Mesodermal cell (in vitro differentiated cells): ENCODE data around the gene OSBPL10.
"Not testable (repeated sequence)": the region's sequence is repeated elsewhere in the genome, so short reads cannot be mapped to it uniquely, and the experiment has no call there.

Experiments used
- H3K27ac ChIP-seq: 2 replicates; pipeline ENCODE4 v1.7.0; 2013; ENCODE audit warnings: mild to moderate bottlenecking, low read depth, low read length, moderate library complexity; ENCODE audit not compliant: severe bottlenecking
- H3K36me3 ChIP-seq: 2 replicates; pipeline ENCODE4 v1.7.1; 2013; ENCODE audit warnings: mild to moderate bottlenecking, low read length, moderate library complexity; ENCODE audit not compliant: control insufficient read depth, insufficient read depth
- H3K4me1 ChIP-seq: one replicate; pipeline ENCODE4 v1.7.1; 2013; ENCODE audit warnings: mild to moderate bottlenecking, low read length; ENCODE audit not compliant: insufficient read depth, control insufficient read depth, poor library complexity, severe bottlenecking
- H3K4me3 ChIP-seq: 2 replicates; pipeline ENCODE4 v1.7.0; 2013; ENCODE audit warnings: low read length, control low read depth, mild to moderate bottlenecking; ENCODE audit not compliant: insufficient read depth, poor library complexity, severe bottlenecking; ENCODE audit errors: extremely low read depth
- H3K9me3 ChIP-seq: 2 replicates; pipeline ENCODE4 v1.7.1; 2013; ENCODE audit warnings: mild to moderate bottlenecking, low read length, moderate library complexity; ENCODE audit not compliant: control insufficient read depth
- WGBS, 2 experiments: methylation state at CpG; one replicate each; pipeline ENCODE4 v1.1.5; 2013; ENCODE audit warnings: missing lambda C conversion rate in 2 of 2; ENCODE audit not compliant: insufficient coverage in 2 of 2; 5-methylcytosine and 5-hydroxymethylcytosine counted together

The OSBPL10 gene

DNA sequence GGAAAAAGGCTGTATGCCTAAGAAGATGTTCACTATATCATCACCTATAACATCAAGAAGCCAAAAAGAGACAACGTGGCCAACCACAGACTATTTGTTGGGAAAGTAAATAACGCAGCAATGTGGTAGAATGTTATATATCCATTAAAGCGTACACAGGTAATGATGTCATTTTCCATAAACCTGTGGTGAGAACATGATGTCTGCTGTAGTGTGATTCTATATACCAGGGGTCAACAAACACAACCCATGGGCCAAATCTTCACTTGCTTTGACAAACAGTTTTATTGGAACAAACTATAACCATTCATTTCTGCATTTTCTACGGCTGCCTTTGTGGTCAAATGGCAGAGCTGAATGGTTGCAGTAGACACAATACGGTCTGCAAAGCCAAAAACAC lies 287.7 kb downstream of the OSBPL10 start:
- peaks cover 12% of the 10 kb centered on the region for H3K9me3 ChIP-seq
- H3K36me3 ChIP-seq = peaks cover 7% of the 10 kb centered on the region
- WGBS, 2 experiments = 96% methylated on average over 4 of the region's 5 CpGs; no CpG with 5 or more reads in 1 of the 2 experiments
- no peak overlapping the region for H3K4me3 ChIP-seq
- no peaks in the 10 kb centered on the region for H3K4me1 ChIP-seq
- H3K27ac ChIP-seq = no peak overlapping the region

DNA sequence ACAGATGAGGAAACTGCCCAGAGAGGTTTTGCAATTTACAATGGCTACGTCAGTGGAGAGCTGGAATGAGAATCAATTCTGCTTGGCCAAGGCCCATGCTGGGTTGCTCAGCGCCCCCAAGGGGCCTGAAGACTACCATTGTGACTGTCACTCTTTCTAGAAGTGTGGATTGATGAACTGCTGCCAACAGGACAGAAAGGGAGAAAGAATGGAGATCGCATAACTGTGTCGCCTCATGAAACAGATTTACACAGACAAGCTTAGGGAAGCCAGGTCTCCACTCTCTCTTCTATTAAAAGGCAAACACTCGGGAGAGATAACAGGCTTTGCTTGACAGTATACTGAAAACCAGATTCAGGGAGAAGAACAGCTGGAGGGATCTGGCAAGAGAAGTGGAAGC lies 288.3 kb downstream of the OSBPL10 start:
- peaks cover 7% of the 10 kb centered on the region for H3K36me3 ChIP-seq

DNA sequence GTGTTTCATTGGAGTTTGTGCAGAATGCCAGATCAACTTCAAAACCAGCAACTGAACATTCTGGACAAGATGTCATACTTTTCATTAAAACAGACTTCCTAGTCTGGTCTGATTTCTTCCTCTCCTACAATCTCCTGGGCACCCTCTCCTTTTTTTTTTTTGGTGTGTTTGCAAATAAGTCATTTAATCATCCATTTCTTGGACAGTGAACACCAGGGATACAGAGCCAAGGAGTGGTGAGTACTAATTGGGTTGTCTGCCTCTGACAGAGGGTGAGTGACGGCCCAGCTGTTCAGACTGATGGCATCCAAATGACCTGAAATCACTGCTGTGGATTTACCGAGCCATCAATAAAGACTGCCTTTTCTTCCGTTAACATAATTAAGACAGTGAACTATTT lies 290.3 kb downstream of the OSBPL10 start:
- Histone ChIP-seq H3K4me1 (no peaks in the 10 kb centered on the region), H3K36me3 (peaks cover 7% of the 10 kb centered on the region), H3K9me3 (peaks cover 12% of the 10 kb centered on the region), H3K4me3 (no peak overlapping the region), H3K27ac (no peak overlapping the region)
- no CpG with 5 or more reads among the region's 3 CpGs for WGBS, 2 experiments

More for the DNA sequence above, 288.3 kb downstream of the OSBPL10 start:
- no peak overlapping the region for H3K4me3 ChIP-seq
- H3K9me3 ChIP-seq = peaks cover 12% of the 10 kb centered on the region
- 65 to 79% methylated on average over 3 of the region's 5 CpGs for WGBS, 2 experiments
- no peaks in the 10 kb centered on the region for H3K4me1 ChIP-seq
- H3K27ac ChIP-seq = no peak overlapping the region

DNA sequence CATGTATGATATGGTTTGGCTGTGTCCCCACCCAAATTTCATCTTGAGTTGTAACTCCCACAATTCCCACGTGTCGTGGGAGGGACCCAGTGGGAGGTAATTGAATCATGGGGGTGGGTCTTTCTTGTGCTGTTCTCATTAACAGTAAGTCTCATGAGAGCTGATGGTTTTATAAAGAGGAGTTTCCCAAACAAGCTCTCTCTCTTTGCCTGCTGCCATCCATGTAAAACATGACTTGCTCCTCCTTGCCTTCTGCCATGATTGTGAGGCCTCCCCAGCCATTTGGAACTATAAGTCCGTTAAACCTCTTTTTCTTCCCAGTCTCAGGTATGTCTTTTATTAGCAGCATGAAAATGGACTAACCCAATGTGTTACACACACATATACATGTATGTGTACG lies 291.5 kb downstream of the OSBPL10 start:
- H3K27ac ChIP-seq, H3K36me3 ChIP-seq, H3K4me3 ChIP-seq, H3K4me1 ChIP-seq: not testable (repeated sequence)
- H3K9me3 ChIP-seq = peaks cover 12% of the 10 kb centered on the region
- 100% methylated on average over 1 of the region's 4 CpGs; no CpG with 5 or more reads in 1 of the 2 experiments for WGBS, 2 experiments

DNA sequence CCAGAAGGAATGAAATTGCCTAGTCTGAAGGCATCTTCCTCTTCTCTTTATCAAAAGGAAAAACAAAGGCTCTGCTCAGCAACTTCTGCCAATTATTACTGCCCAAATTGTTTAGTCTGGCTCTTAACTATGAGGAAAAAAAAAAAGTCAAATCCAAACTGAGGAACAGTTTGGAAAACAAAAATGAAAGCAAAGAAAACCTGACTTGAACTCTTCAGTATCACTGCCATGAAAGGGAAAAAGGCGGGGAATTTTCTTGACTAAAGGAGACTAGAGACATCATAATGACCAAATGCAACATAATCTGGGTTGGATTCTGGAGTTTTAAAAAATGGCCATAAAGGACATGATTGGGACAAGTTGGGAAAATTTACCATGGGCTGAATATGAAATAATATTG lies 292.1 kb downstream of the OSBPL10 start:
- Histone ChIP-seq H3K27ac (no peak overlapping the region), H3K9me3 (peaks cover 12% of the 10 kb centered on the region), H3K4me3 (no peak overlapping the region), H3K4me1 (no peaks in the 10 kb centered on the region), H3K36me3 (peaks cover 8% of the 10 kb centered on the region)
- WGBS, 2 experiments = 71 to 100% methylated on average over 1 of the region's 1 CpG

DNA sequence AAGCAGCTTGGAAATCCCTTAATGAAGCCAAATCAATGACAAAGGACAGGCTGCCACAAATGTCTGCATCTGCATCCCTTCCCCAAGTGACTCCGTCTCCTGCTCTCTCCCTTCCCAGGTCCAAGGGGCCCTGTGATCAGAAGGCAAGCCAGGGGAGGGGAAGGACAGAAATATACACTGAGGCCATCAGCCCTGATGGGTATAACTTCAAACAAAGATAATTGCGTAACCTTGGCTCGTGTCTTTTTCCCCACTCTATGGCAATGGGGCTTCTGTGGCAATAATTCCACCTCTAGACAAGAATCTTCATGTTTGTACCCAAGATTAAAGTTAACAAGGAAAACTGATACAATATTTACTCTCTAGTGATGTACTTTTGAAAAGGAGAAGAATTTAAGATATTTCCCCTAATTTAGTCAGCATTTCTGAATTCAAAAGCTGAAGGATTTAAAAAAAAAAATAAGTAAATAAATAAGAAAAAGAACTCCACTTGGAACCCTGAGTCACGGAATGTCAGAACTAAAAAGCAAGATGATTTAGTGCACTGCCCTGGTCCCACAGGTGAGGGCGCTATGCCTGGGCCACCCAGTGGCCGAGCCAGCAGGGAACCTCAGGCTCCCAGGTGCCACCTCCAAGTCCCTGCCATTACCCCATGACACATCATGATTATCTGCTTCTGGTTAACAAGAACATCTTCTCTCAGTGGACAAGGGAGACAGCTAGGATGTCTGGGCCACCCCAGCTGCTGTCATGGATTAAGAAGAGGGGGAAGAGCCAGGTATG lies 293.9 kb downstream of the OSBPL10 start:
- H3K36me3 ChIP-seq = peaks cover 18% of the 10 kb centered on the region
- WGBS, 2 experiments = 90% methylated on average over 3 to 4 of the region's 6 CpGs
- no peaks in the 10 kb centered on the region for H3K4me1 ChIP-seq
- H3K27ac ChIP-seq = no peak overlapping the region
- no peak overlapping the region for H3K4me3 ChIP-seq
- H3K9me3 ChIP-seq = peaks cover 12% of the 10 kb centered on the region

DNA sequence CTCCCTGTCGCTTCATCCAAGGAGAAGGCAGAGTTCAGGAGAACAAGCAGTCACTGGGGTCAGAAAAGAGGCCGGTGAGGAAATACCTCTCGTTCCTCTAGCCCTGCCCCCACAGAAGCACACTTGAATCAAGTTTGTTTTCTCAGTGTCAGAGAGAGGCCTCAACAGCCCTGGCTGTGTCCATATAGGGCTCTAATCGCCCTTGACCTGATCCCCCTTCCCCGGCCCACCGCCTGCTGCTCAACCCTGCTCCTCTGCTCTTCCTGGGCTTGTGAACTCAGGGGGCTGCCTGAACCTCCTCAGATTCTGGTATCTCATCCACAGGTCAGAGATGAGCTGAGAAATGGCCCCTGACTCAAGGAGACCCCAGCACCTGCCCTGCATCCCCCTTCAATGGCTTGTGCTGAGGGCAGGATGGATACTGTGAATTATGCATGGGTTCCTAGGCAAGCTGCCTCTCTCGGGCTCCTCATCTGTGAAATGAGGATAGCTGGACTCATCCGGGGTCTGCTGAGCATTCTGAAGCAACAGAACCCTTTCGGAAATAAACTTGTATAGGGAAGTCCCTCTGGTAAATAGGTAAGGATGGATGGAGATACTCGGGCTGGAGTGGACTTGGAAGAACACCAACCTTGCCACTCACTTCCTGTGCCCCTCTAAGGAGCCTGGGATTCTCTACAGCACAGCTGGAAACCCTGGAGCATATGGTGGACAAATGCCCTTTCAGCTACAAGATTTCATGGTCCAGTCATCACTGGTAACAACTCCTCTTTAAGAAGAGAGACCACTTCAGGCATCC lies 300.8 kb downstream of the OSBPL10 start:
- Histone ChIP-seq H3K9me3 (no peaks in the 10 kb centered on the region), H3K4me1 (peaks cover 15% of the 10 kb centered on the region), H3K4me3 (no peak overlapping the region), H3K27ac (no peak overlapping the region), H3K36me3 (peaks cover 15% of the 10 kb centered on the region)
- 68 to 73% methylated on average over 8 to 10 of the region's 10 CpGs for WGBS, 2 experiments

DNA sequence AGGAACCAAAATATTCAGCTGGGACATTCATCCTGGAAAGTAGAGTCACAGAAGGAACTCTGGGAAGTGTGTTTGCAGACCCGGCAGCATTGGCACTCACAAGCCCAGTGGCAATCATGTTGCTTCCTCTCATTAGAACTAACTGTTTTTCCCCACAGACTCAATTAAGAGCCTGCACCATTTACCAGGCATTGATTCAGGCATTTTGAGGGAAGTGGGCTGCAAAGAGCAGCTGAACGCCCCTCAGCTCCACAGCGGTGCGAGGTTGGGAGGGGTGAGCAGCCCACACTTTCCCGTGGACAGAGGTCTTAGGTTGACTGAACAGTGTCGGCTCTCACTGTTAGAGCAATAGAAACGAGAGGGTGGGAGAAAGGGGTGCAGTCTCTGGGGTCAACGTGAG lies 304.5 kb downstream of the OSBPL10 start:
- peaks cover 15% of the 10 kb centered on the region for H3K4me1 ChIP-seq
- H3K36me3 ChIP-seq = peaks cover 3% of the 10 kb centered on the region
- no peak overlapping the region for H3K27ac ChIP-seq
- WGBS, 2 experiments = 91 to 97% methylated on average over 4 to 7 of the region's 8 CpGs
- H3K4me3 ChIP-seq = no peak overlapping the region
- no peaks in the 10 kb centered on the region for H3K9me3 ChIP-seq

DNA sequence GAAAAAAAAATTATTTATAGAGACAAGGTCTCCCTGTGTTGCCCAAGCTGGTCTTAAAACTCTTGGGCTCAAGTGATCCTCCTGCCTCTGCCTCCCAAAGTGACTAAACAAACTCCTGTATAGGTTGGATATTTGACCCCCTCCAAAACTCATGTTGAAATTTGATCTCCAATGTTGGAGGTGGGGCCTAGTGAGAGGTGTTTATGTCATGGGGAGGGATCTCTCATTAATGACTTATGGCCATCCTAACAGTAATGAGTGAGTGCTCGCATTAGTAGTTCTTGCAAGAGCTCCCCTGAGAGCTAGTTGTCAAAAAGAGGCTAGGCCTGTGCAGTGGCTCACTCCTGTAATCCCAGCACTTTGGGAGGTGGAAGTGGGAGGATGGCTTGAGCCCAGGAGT lies 307.1 kb downstream of the OSBPL10 start:
- H3K36me3 ChIP-seq = peaks cover 13% of the 10 kb centered on the region
- no peak overlapping the region for H3K27ac ChIP-seq
- H3K4me1 ChIP-seq = peaks cover 6% of the 10 kb centered on the region
- 71 to 100% methylated on average over 1 of the region's 1 CpG for WGBS, 2 experiments
- H3K4me3 ChIP-seq = no peak overlapping the region
- H3K9me3 ChIP-seq = no peaks in the 10 kb centered on the region

DNA sequence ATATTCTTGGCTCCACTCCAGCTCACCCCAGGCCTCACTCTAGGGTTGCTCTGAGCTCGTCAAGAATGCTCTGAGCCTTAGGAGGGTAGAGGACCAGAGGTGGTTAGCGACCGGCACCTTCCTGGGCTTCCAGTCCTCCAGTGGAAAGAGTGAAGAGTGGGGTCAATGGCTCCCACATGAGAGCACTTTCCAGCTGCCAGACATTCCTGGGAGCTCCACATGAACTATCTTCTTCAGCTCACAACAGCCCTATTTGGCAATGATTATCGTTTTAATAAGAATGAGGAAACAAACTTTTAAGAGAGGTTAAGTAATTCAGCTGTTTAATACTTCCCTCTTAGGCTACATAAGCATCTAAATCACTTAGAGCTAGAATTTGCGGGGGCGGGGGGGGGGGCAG lies 309.1 kb downstream of the OSBPL10 start:
- H3K36me3 ChIP-seq = peaks cover 11% of the 10 kb centered on the region
- H3K4me3 ChIP-seq = no peak overlapping the region
- H3K4me1 ChIP-seq = no peaks in the 10 kb centered on the region
- 92% methylated on average over 2 of the region's 6 CpGs; no CpG with 5 or more reads in 1 of the 2 experiments for WGBS, 2 experiments
- H3K9me3 ChIP-seq = no peaks in the 10 kb centered on the region
- H3K27ac ChIP-seq = no peak overlapping the region

DNA sequence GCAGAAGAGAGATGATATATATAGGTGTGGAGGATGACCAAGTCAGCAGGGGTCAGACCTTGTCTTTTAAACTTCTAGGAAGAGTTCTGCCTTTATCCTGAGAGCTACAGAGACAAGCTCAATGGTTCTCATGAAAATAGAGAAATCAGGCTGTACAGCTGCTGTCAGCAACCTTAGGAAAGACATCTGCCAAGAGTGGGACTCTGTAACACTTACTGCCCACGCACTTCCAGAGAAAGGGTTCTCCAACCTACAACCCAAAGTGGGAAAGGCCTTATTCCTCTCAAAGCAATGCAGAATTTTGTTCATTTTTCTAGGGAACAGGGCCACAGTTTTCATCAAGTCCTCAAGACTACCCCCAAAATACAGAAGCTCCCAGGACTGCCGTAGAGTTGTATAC lies 309.6 kb downstream of the OSBPL10 start:
- no peaks in the 10 kb centered on the region for H3K9me3 ChIP-seq
- H3K4me3 ChIP-seq = no peak overlapping the region
- no peaks in the 10 kb centered on the region for H3K4me1 ChIP-seq
- WGBS, 2 experiments = 100% methylated on average over 2 of the region's 2 CpGs
- peaks cover 11% of the 10 kb centered on the region for H3K36me3 ChIP-seq
- no peak overlapping the region for H3K27ac ChIP-seq
